ENCODE measurements around the gene ZNF304.

The ZNF304 gene

GRCh38 chr19:57350877-57351805 lies at the start of gene ZNF304:
Gene ZNF304, plus strand, starts transcription at chr19:57351271. Its CDS starts 394 bp downstream, at chr19:57351665.
- DNase-seq = peak; percentile 90 to 98

DNA sequence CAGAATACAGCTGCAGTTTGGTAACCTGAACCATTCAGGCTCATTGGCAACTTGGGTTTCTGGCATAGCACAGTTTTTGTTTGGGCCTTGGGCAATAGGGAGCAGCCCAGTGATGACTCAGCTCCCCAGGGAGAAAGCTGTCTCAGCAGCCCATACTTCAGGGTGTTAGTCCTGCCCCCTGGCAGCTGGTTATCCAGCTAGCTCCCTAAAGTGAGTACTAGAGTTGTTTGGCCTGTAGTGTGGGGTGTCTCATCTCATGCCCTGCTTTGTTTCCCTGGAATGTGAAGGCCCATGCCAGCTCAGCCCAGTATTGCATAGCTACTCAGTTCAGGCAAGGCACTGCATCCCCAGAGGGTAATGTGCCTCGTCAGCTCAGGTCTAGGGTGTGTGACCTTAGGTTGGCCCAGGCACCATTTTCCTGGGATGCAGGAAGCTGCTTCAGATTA lies 49.0 kb upstream of the ZNF304 start:
- DNase-seq = no peak

DNA sequence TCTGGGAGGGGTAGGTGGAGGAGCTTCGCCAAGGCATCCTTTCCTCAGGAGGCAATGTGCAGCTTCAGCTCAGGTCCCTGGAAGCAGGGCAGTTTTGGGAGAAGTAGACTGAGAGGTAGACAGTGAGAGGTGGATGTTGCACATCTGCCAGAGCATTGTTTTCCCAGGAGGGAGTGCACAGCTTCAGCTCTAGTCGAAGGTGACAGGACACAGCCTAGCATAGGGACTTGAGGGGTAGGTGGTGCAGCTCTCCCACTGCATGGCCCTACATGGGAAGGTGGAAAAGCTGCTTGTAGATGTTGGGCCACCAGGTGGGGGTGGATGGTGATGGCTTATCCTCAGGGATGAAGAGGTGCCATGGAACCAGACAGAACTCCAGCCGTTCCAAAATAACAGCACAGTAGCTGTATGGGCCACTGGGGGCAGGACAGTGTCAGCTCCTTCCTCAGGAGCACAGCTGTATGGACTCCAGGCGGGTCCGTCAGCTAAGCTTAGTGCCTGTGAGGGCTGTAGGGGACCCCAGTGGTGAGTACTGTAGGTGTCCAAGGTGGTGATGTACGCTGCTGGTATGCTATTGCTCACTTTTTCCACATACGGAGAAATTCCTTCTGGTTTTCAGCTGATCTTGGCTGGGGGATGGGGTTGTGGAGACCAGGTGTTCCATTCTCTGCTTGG lies 48.2 kb upstream of the ZNF304 start:
- DNase-seq = no peak

DNA sequence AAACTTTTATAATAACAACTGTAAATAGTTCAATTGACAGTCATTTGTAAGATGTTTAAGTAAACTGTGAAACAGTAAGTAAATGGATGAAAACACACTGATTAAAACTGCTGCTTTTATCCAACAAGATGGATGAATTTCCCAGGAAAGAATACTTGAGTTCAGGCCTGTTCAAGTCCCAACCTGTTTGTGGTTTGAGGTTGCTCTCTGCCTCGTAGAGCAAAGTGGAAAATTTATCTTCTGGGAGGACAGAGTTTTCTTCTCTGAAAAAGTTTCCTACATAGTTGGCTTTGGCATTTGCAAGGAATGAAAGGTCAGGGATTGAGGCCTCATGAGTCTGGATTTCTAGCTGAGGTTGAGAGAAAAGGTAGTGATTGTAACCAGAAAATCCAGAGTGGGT lies 46.0 kb upstream of the ZNF304 start:
- no peak for DNase-seq

GRCh38 chr19:57308514-57308913 lies 42.6 kb upstream of the ZNF304 start:
- DNase-seq = no peak

DNA sequence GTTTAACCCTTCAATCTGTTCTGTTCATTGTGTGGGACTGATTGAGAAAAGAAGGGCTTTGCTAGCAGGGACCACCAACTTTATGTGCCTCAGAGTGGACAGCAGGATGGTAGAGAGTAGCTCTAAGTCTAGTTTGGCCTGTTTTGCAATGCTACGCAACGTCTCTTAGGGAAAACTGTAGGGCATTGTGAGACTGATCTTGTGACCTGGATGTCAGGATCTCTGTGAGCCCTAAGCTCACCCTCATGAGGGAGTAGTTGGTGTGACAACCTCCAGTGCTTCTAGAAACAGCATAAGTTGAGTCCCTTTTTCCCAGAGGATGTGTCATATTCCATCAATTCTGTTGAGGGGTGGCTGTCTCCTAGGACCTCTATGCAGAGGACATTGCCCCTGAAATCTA lies 40.3 kb upstream of the ZNF304 start:
- DNase-seq = no peak

GRCh38 chr19:57314146-57314545 lies 36.9 kb upstream of the ZNF304 start:
- no peak for DNase-seq

GRCh38 chr19:57317503-57317902 lies 33.6 kb upstream of the ZNF304 start:
- no peak for DNase-seq

DNA sequence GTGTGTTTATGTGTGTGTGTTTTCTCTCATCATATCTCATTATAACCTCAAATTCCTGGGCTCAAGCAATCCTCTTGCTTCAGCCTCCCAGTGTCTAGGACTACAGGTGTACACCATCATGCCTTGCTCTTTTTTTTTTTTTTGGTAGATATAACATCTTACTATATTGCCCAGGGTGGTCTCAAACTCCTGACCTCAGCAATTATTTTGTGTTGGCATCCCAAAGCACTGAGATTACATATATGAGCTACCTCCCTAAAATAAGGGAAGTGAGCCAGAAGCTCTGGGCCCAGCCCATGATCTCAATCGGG lies 31.2 kb upstream of the ZNF304 start:
- DNase-seq = no peak

DNA sequence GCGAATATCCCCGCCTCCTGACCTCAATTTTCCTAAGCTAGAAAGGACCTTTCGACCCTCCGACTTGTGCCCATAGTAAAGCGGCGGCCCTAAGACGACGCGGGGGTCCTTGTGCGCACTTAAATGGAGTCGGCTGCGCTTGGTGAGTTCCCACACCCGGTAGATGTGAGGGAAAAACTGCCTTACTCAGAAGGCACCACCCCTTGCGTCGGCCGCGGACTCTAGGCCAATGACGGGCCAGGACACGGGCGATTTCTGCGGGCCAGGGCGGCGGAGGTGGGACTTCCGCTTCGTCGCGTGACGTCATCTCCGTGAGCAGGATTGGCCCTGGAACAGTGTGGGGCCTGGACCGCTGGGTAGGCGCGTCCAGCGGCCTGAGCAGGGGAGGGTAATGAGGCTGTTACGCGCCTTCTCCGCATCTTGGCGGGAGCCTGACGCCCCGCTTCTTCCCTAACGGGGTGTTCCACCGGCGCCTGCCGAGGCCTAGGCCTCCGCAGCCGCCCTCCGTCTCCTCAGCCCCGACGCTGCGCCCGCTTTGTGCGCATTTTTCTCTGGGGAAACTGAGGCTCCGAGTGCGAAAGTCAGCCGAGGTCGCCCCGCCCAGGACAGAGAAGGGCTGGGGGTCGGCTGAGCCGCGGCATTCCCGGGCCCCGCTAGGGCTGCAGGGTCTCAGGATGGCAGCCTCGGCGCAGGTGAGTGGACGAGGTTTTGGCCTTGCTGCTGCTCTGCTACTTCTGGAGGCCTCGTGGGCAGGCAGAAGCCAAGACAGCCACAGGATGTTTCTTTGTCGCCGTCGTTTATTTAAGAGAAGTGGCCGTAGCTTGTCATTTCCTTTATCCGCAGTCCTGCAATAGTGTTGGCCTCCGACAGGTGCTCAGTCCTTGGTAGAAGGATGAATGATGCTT lies 30.6 kb upstream of the ZNF304 start, which contains the start of gene ZNF543:
Gene ZNF543, plus strand, starts transcription at position 293 of the 905 bp plus-strand sequence. Its CDS starts 382 bp downstream, at position 675.
- DNase-seq = peak; percentile 94 to 96

DNA sequence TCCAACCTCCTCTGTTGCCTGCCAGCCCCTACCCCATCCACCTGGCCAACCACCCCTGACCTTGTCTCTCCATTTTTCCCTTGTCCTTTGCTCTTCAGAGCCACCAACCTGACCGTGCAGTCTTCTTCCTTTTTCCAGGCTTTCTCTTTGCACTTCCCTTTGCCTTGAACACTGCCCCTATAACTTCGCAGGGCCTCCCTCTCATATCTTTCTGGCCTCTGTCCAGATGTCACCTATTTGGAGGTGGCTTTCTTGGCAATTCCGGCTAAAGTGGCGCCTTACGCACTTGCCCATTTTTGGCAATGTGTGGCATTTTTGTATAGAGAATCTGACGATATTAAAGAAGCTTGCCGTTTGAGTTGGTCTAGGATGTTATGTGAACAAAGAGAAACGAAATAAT lies 30.0 kb upstream of the ZNF304 start:
- DNase-seq = no peak

DNA sequence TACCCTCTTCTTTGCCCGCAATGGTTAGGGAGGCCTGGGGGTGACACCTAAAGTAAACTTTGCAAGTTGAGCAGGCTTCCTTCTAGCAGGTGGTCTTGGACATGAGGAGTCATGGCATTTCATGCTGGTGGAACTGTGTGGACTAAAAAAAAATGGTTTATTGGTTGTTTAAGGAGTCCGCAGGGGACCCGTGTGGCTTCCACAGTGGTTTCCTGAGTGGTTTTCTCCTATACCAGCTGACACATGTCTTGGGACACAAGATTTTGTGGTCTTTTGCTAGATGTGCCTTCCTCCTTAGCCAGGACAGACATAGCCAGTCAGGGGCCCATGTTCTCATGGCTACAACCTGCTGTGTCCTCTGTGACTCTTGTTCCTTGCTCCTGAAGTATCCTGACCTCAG lies 29.3 kb upstream of the ZNF304 start:
- no peak for DNase-seq

DNA sequence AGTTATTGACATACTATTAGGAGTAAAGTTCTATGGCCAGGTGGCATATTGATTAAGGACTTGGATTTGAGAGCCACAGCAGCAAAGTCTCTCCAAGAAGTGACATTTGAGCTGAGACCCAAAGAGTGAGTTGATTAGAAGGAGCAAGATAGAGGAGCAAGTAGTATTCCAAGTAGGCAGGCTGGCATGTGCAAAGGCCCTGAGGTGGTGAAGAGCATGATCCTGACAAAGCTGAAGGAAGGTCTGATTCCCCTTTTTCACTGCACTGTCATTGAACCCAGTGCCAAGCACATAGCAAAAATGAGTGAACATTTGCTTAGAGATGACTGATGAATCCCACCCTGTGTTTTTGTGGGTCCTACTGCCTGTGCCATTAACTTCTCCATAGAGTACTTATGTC lies 26.1 kb upstream of the ZNF304 start:
- no peak for DNase-seq

DNA sequence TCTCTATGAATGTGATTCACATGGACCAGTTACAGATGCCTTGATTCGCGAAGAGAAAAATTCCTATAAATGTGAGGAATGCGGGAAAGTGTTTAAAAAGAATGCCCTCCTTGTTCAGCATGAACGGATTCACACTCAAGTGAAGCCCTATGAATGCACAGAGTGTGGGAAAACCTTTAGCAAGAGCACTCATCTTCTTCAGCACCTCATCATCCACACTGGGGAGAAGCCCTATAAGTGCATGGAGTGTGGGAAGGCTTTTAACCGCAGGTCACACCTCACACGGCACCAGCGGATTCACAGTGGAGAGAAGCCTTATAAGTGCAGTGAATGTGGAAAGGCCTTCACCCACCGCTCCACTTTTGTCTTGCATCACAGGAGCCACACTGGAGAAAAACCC lies 23.1 kb upstream of the ZNF304 start:
- DNase-seq = no peak

- DNase-seq = no peak
These were observed 16.9 kb upstream of the ZNF304 start for GRCh38 chr19:57334191-57334590.

DNA sequence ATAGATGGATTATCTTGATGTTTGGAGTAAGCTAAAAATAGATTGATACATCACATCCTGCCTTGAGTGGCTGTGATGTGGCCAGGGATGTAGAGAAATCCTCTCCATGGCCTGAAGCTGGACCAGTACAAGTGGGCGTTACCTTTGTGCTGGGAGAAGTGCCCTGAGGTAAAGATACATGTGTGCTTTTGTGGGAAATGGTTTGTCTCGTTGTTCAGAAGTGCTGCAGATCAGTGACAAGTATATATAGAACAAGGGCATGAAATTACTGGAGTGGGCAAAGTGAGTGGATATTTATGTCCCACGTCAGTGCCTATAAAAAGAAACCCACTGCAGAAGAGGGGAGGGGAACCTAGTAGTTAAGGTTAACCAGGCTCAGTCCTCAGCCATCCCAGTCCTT lies 12.2 kb upstream of the ZNF304 start:
- no peak for DNase-seq

GRCh38 chr19:57342582-57342981 lies 8.5 kb upstream of the ZNF304 start:
- no peak for DNase-seq

GRCh38 chr19:57348136-57348535 lies 2.9 kb upstream of the ZNF304 start:
- DNase-seq = no peak

GRCh38 chr19:57351867-57352266 lies 796 bp downstream of the ZNF304 start:
- DNase-seq = no peak

DNA sequence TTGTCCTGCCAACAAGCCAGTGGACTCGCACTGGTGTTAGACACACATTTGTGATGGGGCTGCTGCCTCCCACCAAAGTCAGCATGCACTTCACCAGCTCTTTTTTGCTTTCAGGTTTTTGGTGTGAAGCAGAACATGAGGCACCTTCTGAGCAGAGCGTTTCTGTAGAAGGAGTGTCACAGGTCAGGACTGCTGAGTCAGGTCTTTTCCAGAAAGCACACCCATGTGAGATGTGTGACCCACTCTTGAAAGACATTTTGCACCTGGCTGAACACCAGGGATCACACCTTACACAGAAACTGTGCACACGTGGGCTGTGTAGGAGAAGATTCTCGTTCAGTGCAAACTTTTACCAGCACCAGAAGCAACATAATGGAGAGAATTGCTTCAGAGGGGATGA lies 4.8 kb downstream of the ZNF304 start:
- no peak for DNase-seq

DNA sequence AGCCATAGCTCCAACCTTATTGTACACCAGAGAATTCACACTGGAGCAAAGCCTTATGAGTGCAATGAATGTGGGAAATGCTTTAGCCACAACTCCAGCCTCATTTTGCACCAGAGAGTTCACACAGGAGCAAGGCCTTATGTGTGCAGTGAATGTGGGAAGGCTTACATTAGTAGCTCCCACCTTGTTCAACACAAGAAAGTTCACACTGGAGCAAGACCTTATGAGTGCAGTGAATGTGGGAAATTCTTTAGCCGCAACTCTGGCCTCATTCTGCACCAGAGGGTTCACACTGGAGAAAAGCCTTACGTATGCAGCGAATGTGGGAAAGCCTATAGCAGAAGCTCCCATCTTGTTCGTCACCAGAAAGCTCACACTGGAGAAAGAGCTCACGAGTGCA lies 6.3 kb downstream of the ZNF304 start:
- DNase-seq = no peak

GRCh38 chr19:57359300-57359699 lies 8.2 kb downstream of the ZNF304 start:
- no peak for DNase-seq

DNA sequence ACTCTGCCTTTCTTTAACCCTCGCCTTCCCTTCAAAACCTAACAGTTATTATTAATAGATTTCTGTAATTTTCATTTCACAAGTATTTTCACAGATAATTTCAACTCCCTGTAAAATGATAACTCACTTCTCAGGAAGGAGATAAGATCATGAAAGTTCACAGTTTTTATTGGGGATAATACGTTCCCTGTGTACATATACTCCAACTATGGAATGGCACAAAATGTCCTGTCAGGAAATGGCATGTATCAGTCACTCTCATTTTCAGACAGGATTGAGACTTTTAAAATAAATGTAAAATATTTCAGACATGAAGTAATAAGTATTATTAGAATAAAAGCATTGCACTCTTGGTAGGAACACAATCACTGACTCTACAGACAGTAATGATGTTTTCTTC lies 11.3 kb downstream of the ZNF304 start:
- DNase-seq = no peak

All from NCI-H2081 (cell line).